Skeletal muscle tissue (tissue), 4 donors: ENCODE measurements around the gene EPB42. TPM values are rescaled to one million over a fixed set of nuclear protein-coding genes. Genes with fewer than 3 reads are reported as not detected.

ENCODE experiments used
- H3K27ac ChIP-seq: one replicate; pipeline ENCODE4 v1.7.0; 2013; ENCODE audit warnings: mild to moderate bottlenecking, low read depth, low read length, inconsistent platforms
- H3K27me3 ChIP-seq, 3 donors: one replicate each; pipeline ENCODE4 v1.7.0; 2013; ENCODE audit warnings: low read length in 3 of 3; ENCODE audit not compliant: control insufficient read depth in 3 of 3, insufficient read depth in 3 of 3
- H3K36me3 ChIP-seq, 3 donors: one replicate each; pipeline ENCODE4 v1.7.0; 2013; ENCODE audit warnings: low read length in 3 of 3; ENCODE audit not compliant: control insufficient read depth in 3 of 3, insufficient read depth in 3 of 3
- H3K4me1 ChIP-seq, 3 donors: one replicate each; pipeline ENCODE4 v1.7.0; 2013; ENCODE audit warnings: low read length in 3 of 3, mild to moderate bottlenecking in 3 of 3; ENCODE audit not compliant: control insufficient read depth in 3 of 3, insufficient read depth in 3 of 3
- H3K4me3 ChIP-seq, 3 donors: one replicate each; pipeline ENCODE4 v1.7.0; 2013; ENCODE audit warnings: low read length in 3 of 3
- H3K9ac ChIP-seq, 3 donors: one replicate each; pipeline ENCODE4 v1.7.0; 2013; ENCODE audit warnings: low read length in 3 of 3, mild to moderate bottlenecking in 3 of 3, moderate library complexity in 2 of 3, low read depth in 1 of 3
- H3K9me3 ChIP-seq, 3 donors: one replicate each; pipeline ENCODE4 v1.7.0; 2013; ENCODE audit warnings: low read length in 3 of 3; ENCODE audit not compliant: control insufficient read depth in 3 of 3
- total RNA-seq: library from RNA; depleted of rRNA; stranded (reverse); fragments of >200 nt; gene quantifications from one replicate; pipeline ENCODE4 v1.2.3, GENCODE V29; 2014
- donor health status: Osteomylitis.

The EPB42 gene
- total RNA-seq, 1 donor from 2014 or later = 13.6 TPM

DNA sequence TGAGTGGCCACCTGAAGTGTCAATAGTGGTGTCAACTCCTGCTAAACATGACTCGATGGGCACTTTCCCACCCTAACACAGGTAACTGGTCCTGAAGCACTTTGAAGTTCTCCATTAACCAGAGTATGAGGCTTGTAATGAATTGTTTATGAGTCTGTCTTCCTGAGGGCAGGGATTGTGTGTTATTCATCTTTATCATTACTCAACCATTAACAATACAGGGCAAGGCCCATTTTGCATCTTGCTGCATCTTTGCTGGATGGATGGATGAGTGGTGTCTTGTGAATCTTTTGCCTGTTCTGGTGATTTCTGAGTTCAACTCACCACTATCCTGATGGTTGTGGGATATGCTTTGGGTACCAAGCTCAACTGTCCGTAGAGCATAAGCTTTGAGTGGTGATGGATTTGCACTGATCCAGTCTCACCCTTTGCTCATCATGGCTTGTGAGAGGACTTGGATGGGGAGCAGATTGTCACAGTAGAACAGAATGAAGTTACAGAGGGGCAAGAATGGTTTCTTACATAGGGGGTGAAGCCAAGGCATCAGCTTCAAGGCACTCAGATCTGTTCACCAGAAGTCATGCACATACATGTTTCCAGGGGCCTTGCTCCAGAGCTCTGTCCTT lies 22.3 kb upstream of the EPB42 start:
- H3K27me3 ChIP-seq = no peaks in the 10 kb centered on the region

DNA sequence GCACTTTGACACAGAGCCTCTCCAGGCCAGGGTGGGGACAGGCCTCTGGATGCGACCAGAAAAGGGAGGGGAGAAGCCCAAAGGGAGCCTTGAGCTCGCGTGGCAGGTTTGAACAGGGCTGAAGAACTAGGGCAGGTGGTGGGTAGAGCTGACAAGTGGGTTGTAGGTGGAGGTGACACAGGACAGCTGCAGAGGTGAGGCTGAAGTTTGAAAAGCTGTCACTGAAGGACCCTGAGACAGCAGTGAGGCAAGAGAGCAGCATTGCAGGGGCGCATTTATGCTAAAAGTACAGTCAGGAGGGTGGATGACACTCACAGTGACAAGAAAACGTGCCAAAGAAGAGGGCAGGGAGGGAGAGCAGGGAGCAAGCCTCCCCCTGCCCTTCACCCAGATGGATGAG lies 21.8 kb upstream of the EPB42 start:
- Histone ChIP-seq H3K4me3 (no peak overlapping the region), H3K27ac (no peak overlapping the region), H3K27me3 (no peaks in the 10 kb centered on the region), H3K9me3 (no peaks in the 10 kb centered on the region), H3K9ac (no peak overlapping the region), H3K36me3 (no peaks in the 10 kb centered on the region), H3K4me1 (peaks cover 15 to 25% (median 22%) of the 10 kb centered on the region in 3 donors)

More for the DNA sequence above, 22.3 kb upstream of the EPB42 start:
- no peak overlapping the region for H3K9ac ChIP-seq
- no peak overlapping the region for H3K4me3 ChIP-seq
- peaks cover 10 to 20% (median 18%) of the 10 kb centered on the region in 3 donors for H3K4me1 ChIP-seq
- H3K27ac ChIP-seq = no peak overlapping the region
- H3K9me3 ChIP-seq = no peaks in the 10 kb centered on the region
- no peaks in the 10 kb centered on the region for H3K36me3 ChIP-seq

DNA sequence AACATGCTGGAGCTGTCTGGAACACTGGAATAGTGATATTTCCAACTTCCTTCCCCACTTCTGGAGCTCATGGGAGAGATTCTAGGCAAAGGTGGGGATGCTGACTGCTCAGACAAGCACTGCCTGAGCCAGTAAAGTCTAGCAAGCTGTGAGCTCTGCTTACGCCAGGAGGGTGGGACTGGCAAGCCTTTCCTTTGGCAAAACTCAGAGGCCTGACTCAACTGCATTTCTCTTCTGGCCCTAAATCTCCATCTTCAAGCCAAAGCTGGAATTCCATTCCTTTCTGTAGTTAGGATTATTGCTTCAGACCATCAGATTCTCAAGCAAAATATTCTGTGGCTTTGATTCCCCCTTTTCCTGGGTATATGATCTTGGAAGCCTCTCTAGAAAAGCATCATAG lies 20.3 kb upstream of the EPB42 start:
- H3K9me3 ChIP-seq = no peaks in the 10 kb centered on the region
- no peaks in the 10 kb centered on the region for H3K36me3 ChIP-seq
- H3K27ac ChIP-seq = no peak overlapping the region
- no peak overlapping the region for H3K4me3 ChIP-seq
- H3K9ac ChIP-seq = no peak overlapping the region
- H3K4me1 ChIP-seq = peaks cover 16 to 25% (median 24%) of the 10 kb centered on the region in 3 donors
- no peaks in the 10 kb centered on the region for H3K27me3 ChIP-seq

DNA sequence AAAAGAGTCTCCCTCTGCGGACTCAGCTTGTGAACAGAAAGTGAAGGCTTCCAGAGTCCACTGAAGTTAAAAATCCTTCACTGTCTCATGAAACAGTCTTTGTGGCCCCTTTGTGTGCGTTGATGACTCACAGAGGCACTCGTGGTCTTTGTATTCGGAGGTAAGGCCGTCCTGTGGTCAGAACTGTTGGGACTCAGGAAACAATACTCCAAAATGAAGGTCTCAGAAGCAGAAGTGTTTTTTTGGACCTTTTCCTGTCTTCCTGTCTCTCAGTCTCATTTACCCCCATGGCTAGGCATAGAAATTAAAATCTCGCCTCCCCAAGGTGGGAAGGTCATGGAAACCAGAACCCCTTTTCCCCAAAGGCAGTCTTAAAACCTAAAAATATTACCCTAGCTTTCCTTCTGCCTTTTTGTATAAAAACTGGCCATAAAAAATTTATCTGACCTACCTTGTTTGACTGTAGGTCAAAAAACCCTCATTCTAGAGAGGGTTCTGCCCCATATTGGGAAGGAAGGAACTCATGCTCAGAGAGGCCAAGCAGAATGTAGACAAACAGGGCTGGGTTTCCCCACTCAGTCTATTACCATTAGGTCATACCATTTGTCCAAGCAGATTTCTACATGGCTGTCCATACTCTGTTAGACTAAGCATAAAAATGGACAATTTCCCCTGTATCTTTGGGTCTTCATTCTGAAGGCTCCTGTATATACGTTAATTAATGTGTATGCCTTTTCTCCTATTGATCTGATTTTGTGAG lies 19.1 kb upstream of the EPB42 start:
- H3K27me3 ChIP-seq = no peaks in the 10 kb centered on the region
- H3K9ac ChIP-seq = no peak overlapping the region
- H3K4me1 ChIP-seq = peaks cover 16 to 25% (median 24%) of the 10 kb centered on the region in 3 donors
- no peak overlapping the region for H3K4me3 ChIP-seq
- H3K27ac ChIP-seq = no peak overlapping the region
- H3K36me3 ChIP-seq = no peaks in the 10 kb centered on the region
- H3K9me3 ChIP-seq = no peaks in the 10 kb centered on the region

DNA sequence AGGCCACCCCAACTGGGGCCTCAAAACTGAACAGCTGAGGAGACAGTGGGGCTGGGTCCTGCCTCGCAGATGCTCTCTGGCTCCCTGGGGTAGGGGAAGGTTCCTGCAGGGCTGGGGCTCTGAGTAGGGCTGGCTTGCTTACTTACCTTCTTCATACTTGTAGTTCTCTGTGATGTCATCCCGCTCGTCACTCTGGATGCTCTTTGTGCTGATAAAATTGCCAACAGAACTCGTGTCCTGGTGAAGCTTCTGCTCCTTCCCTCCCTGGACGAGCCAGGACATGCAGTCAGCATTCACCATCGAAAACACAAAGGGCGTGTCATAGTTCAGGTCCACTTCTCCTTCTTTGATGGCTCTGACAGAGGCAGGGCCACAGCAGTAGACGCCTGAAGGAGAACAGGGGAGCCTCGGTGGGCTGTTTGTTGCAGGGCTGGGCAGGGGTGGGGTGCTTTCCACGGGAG lies 17.9 kb upstream of the EPB42 start:
- peak overlapping the region in 1 of 3 donors; percentile 68 for H3K9ac ChIP-seq
- no peaks in the 10 kb centered on the region for H3K36me3 ChIP-seq
- H3K27ac ChIP-seq = peak overlapping the region; percentile 67
- no peaks in the 10 kb centered on the region for H3K9me3 ChIP-seq
- peaks cover 16 to 25% (median 24%) of the 10 kb centered on the region in 3 donors for H3K4me1 ChIP-seq
- no peak overlapping the region for H3K4me3 ChIP-seq
- no peaks in the 10 kb centered on the region for H3K27me3 ChIP-seq

DNA sequence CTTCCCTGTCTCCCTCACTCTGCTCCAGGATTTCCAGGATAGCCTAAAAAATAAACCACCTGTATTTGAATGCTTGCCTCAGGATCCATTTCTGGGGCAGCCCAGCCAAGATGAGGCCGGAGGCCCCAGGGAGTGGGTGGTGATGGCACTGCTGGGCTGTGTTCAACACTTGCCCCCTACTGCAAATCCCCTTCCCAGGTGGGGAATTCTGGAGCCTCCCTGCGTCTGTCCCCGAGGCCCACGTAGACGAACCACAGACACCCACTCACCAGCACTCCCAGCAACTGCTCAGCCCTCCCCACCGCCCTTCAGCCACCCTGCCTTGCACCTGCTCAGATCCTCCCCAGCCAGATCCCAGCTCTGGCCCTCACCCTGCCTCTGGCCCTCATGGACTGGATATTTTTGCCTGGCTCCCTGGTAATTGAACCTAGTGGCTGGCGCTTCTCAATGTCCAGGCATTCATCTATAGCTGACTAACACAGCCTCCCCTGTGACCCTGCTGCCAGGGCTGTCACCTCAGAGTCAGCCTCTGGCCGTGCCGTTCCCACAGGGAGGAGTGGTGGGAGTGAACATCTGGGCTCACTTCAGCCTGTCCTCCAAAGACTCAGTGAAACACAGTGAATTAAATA lies 17.1 kb upstream of the EPB42 start:
- Histone ChIP-seq H3K9me3 (no peaks in the 10 kb centered on the region), H3K4me3 (peak overlapping the region in 1 of 3 donors; percentile 22), H3K27ac (peak overlapping the region; percentile 67), H3K9ac (peak overlapping the region in 2 of 3 donors; percentile 43 to 68), H3K27me3 (no peaks in the 10 kb centered on the region), H3K4me1 (peaks cover 16 to 25% (median 24%) of the 10 kb centered on the region in 3 donors), H3K36me3 (no peaks in the 10 kb centered on the region)

DNA sequence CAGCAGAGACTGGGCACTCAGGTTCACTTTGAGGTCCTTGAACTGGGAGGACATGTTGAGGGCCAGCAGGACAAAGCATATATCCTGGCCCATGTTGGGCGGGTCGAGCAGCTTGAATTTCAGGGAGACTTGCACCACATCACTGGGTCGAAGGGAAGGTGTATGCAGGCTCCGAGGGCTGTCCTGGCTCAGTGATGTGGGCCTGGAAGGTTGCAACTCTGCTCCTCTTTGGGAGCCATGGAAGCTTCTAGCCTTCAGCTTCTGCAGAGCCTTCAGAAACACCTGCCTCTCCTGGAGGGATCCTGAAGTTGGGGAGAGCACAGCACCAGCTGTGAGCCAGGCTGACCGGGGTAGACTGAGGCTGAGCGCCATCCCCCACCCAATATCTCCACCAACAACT lies 14.7 kb upstream of the EPB42 start:
- no peaks in the 10 kb centered on the region for H3K27me3 ChIP-seq
- H3K27ac ChIP-seq = no peak overlapping the region
- peaks cover 16 to 21% (median 20%) of the 10 kb centered on the region in 3 donors for H3K4me1 ChIP-seq
- no peak overlapping the region for H3K4me3 ChIP-seq
- no peaks in the 10 kb centered on the region for H3K9me3 ChIP-seq
- H3K9ac ChIP-seq = no peak overlapping the region
- H3K36me3 ChIP-seq = no peaks in the 10 kb centered on the region

DNA sequence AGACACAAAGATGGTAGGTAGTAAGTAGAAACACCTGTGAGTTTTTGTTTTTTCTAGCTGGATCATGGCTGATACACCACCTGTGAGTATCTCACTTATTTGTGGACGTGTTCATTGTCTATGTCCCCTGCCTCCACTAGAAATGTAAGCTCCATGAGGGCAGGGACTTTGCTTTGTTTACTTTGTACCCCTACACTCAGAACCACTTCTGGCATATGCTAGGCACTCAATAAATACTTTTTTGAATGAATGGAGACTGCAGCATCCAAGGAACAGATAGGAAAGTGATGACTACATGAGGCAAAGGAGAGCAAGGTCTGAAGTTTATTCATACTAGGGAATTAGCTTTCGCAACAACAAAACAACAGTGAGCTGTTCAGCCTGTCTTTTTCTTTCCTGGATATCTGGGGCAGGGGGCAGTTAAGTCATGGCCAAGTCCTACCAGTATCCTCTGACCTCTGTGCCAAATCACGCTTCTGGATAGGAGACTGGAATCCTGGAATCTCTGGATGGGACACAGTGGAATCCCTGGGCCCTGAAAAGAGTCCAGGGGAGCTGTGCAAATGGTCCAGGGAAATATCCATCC lies 11.6 kb upstream of the EPB42 start:
- Histone ChIP-seq H3K36me3 (no peaks in the 10 kb centered on the region), H3K27ac (no peak overlapping the region), H3K9ac (no peak overlapping the region), H3K4me1 (peaks cover 0 to 3% (median 0%) of the 10 kb centered on the region in 3 donors), H3K9me3 (no peaks in the 10 kb centered on the region), H3K27me3 (no peaks in the 10 kb centered on the region), H3K4me3 (no peak overlapping the region)

DNA sequence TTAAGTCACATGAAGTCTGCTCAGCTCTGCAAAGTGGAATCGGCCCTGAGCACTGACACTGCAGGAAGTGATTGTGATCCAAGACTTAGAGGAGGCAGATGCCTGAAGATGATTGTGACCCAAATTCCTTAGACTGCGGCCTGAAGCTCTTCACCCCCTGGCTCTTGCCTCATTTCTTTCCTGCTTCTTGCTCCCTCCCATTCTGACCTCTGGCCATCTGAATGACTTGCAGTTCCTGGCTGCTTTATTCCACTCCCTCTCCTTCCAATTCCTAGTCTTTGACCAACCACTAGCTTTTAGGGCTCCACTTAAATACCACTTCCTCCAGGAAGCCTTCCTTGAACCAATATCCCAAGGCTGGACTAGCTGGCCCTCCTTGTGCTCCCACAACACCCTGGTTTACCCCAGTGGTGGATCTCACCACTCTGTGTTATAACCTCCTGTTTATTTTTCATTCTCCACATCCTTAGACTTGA lies 9.9 kb upstream of the EPB42 start:
- peak overlapping the region; percentile 42 for H3K27ac ChIP-seq
- no peak overlapping the region for H3K4me3 ChIP-seq

More for the DNA sequence above, 9.9 kb upstream of the EPB42 start:
- Histone ChIP-seq H3K27me3 (no peaks in the 10 kb centered on the region), H3K9me3 (no peaks in the 10 kb centered on the region), H3K9ac (no peak overlapping the region), H3K36me3 (no peaks in the 10 kb centered on the region), H3K4me1 (peaks cover 0 to 3% (median 0%) of the 10 kb centered on the region in 3 donors)
